ENCODE measurements around the gene TGOLN2.

DNA sequence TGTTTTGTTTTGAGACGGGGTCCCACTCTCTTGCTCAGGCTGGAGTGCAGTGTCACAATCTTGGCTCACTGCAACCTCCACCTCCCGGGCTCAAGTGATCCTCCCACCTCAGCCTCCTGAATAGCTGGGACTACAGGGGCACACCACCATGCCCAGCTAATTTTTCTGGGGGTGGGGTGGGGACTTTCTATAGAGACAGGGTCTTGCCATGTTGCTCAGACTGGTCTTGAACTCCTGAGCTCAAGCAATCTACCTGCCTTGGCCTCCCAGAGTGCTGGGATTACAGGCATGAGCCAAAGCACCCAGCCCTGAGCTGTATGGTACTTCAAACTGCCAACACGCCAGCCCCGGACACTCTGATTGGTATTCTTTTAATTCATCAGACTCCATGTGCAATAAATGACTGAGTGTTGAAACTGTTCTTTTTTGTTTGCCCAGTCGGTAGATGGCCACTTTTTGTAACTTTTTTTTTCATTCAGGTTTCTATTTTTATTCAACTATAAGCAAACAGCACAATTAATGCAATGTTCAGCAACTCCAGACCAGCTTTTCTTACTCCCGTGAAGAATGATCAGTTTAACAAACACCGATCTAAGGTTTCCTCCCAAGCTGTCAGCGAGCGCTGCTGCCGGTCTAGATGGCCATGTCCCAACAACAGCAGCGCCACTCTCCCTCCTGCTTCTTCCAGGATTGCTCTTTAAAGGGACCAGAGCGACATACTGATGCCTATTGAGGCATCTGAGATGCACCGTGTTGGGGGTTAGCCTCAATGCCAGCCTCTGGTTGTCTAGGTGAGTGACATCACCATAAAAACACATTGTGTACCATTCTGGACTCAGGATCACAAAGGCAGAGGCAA lies 12.5 kb upstream of the TGOLN2 start:
- TF ChIP-seq CTCF (IDR thresholded peaks at IDR 0.05) (no peak), POLR2A (IDR thresholded peaks at IDR 0.05) (no peak), POLR2AphosphoS5 (IDR thresholded peaks at IDR 0.05) (peak; percentile 75)

All from prostate gland (tissue), 2 donors.